ENCODE measurements around the gene ABCC2.
A peak's percentile ranks its signal among the peaks of the same experiment; 100 is the strongest.
"Not testable (repeated sequence)": the region's sequence is repeated elsewhere in the genome, so short reads cannot be mapped to it uniquely, and the experiment has no call there.

Gene ABCC2

GRCh38 chr10:99853655-99854054, 71.2 kb downstream of the ABCC2 start:
- DNase-seq (ENCODE audit: low read depth) = no peak

GRCh38 chr10:99854860-99855259, 72.4 kb downstream of the ABCC2 start:
- DNase-seq (ENCODE audit: low read depth) = no peak

GRCh38 chr10:99855479-99856071, 73.1 kb downstream of the ABCC2 start:
- no peak for DNase-seq (ENCODE audit: low read depth)

DNA sequence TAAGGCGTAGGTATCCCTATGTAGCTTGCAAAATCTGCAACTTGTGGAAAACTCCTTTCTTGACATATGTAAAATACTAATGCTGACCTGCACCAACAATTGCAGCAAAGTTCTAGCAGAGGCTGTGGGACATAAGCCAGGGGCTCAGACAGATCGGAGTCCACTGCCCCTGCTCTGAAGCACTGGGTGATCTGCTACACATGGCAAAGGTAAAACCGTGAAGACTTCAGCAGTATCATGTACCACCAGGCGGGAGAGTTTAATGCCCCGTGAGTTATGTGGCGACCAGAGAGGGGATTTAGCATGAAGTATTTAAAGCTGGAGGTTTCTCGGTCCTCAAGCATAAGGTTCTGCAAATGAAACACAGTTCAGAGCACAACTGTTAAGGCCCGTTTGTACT, 76.4 kb downstream of the ABCC2 start:
- no peak for DNase-seq (ENCODE audit: low read depth)

GRCh38 chr10:99859585-99859984, 77.1 kb downstream of the ABCC2 start:
- no peak for DNase-seq (ENCODE audit: low read depth)

GRCh38 chr10:99860466-99860865, 78.0 kb downstream of the ABCC2 start:
- no peak for DNase-seq (ENCODE audit: low read depth)

- not testable (repeated sequence) for DNase-seq (ENCODE audit: low read depth)
Observed at GRCh38 chr10:99863535-99864240, 81.2 kb downstream of the ABCC2 start.

- not testable (repeated sequence) for DNase-seq (ENCODE audit: low read depth)
Observed at GRCh38 chr10:99867250-99867649, 84.8 kb downstream of the ABCC2 start.

GRCh38 chr10:99869581-99870122, 87.2 kb downstream of the ABCC2 start:
- DNase-seq (ENCODE audit: low read depth) = no peak

DNA sequence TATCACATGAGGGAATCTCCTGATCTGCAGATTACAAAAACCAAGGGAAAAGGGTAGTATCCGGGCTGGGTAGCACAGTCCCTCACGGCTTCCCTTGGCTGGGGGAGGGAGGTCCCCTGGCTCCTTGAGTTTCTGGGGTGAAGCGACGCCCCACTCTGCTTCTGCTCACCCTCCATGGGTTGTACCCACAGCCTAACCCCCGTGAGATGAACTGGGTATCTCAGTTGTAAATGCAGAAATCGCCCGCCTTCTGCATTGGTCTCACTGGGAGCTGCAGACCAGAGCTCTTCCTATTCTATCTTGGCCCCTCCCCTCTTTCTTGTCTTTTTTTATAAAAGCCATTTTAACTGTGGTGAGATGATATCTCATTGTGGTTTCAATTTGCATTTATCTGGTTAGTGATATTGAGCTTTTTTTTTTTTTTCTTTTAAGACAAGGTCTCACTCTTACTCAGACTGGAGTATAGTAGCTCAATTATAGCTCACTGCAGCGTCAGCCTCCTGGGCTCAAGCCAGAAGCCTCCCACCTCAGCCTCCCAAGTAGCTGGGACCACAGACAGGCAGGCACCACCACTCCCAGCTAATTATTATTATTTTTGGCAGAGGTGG, 87.8 kb downstream of the ABCC2 start:
- DNase-seq (ENCODE audit: low read depth) = peak; percentile 45

DNA sequence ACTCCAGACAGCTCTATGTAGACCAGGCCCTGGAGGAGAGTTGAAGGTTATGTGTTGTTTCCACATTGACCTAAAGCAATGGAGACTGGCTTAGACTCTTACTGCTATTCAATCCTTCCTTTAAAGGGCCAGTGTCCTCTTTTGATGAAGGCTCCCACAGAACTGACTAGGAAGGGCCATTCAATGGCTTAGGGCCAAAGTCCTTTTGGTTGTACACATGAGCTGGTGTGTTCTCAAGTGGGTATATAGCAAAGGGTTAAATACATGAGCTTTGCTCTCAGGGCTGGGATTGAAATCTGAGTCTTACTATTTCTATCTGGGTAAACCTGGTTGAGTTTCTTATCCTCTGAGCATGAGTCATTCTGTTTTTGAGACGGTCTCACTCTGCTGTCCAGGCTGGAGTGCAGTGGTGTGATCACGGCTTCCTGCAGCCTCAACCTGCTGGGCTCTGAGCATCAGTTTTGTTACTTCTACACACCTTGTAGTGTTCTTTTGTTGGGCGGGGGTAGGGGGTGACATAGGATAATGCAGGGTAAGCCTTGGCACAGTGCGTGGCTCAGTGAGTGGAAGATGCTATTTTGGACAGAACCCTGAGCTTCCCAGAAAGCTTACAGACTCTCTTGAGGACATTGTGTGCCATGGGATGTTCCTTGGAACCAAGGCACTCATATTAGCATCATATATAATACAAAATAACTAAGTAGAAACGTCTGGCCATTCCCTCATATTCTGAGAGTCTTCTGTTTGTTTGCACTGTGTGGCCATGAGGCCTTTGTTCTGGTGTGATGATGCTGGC, 90.1 kb downstream of the ABCC2 start:
- DNase-seq (ENCODE audit: low read depth) = no peak

DNA sequence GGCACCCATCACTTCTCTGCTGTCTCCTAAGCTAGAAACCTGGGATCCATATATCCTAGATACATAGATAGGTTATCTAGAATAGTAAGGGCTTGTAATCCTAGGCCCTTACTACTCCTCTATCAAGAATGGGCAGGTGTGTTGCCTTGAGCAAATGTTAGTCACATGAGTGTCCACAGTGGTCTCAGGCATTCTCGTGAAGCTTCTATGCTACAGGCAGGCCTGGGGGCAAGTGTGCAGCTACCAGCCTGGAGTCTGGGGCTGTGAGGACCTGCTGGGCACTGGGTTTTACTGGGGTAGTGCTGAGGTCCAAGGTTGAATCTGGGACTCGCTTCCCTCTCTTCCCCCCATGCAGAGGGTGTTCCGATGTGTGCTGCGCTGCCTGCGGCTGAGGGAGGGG, 91.4 kb downstream of the ABCC2 start:
- DNase-seq (ENCODE audit: low read depth) = no peak

DNA sequence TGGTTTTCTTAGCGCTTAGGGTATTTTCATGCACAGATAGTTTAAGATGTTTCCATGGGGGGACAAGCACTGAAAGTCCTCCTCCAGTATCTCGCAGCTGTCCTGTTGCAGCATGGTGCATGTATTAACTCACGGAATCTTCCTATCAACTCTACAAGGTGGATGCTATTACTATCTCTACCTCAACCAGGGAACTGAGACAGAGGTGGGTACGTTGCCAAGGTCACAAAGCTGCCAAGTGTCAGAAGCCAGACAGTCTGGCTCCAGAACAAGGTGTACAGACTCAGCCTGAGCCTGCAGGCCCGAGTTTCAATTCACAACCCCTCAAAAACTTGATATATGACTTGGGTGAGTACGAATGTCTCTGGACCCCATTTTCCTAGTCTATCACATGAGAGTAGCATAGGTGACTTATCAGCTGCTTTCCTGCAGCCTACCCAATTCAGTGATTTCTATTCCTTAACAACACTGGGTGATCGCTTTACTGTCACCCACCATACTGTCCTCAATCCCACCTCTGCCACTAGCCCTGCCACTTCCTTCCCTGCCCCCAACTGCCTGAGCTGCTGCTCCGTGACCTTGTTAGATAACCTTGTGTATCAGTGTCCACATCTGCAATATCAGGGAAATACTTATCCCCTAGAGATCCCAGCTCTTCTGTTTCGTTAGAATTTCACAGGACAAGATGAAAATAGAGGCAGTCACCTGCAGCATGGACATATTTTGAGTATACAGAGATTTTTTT, 92.1 kb downstream of the ABCC2 start:
- no peak for DNase-seq (ENCODE audit: low read depth)

DNA sequence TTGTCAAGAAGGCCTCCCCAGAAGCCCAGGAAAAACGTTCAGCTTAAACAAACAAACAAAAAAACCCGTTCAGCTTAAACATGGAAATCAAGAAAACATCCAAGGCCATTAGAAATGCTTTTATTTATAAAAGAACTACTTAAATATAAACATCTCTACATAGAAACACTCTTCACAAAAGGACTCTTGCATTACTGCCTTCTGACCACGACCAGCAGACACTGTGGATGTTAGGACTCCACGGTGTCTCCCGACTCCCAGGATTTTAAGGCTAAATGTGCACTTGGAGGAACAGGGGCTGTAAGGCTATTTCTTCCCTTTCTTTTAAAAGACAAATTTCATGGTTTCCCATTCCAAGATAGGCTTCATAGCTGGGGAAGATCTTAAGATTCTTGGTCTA, 93.0 kb downstream of the ABCC2 start:
- DNase-seq (ENCODE audit: low read depth) = no peak

DNA sequence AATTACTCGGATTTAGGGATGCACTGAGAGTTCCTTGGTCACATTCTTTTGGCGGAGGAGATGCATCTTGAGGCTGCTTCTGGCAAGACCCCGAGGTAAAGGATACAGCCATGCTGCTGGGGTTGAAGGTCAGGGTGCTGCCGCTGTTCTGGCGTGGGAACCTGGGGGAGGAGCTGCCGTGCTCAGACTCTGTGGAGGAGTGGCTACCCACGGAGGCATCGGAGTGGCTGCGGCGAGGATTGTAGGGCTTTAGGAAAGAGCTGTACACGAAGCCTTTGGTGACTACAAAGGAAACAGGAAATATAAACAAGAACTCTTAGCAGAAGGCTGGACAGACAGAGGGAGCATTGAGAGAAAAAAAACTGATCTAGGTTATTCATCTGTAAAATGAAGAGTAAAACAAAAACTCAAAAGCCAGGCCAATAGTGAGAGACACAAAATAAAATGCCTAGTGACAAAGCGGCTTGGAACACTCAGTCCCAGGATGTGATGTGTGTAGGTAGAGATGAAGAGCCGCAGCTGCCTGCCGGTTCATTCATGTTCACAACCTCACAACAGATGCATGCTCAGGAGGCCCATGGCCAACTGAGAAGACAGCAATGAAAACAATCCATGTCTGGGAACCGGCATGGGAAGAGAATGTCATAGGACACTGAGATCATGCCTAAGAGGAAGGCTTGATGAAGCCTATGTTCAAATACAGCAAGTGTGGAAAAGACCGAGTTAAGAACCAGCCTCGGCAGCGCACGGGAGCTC, 97.8 kb downstream of the ABCC2 start:
- no peak for DNase-seq (ENCODE audit: low read depth)

- DNase-seq (ENCODE audit: low read depth) = no peak
Observed at GRCh38 chr10:99881371-99881770, 98.9 kb downstream of the ABCC2 start.

DNA sequence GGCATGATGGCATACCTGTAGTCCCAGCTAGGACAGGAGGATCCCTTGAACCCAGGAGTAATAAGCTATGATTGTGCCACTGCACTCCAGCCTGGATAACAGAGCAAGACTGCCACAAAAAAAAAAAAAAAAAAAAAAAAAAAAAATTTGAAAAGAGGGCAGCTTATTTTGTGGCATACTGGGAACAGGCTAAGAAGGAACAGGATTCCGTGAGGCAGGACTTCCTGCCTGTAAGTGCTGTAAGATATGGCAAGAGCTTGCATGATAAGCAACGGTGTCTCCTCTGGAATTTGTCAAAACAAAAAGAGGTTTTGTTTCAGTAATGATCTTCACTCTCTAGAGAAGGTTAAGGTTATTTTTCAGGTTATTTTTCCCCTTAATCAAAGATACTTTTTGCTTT, 101.1 kb downstream of the ABCC2 start:
- DNase-seq (ENCODE audit: low read depth) = no peak

- no peak for DNase-seq (ENCODE audit: low read depth)
Observed at GRCh38 chr10:99888622-99889021, 106.2 kb downstream of the ABCC2 start.

DNA sequence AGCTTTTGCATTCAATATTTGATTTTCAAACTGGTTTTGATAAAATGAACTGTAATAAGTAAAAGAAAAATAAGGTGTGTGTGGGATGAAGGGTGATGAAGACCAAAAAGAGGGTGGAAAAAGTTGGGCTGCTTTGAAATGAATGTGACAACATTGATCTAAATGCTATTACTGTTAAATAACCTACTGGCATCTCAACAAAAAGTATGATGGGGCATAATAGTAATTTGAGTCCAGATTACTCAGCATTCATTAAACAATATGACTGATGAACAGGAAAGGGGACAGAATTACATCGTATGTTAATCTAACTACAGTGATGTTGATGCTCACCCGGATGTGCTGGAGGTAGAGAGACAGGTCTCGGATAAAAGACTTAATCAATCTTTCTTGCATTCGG, 112.2 kb downstream of the ABCC2 start:
- DNase-seq (ENCODE audit: low read depth) = no peak

- not testable (repeated sequence) for DNase-seq (ENCODE audit: low read depth)
Observed at GRCh38 chr10:99895066-99895465, 112.6 kb downstream of the ABCC2 start.

DNA sequence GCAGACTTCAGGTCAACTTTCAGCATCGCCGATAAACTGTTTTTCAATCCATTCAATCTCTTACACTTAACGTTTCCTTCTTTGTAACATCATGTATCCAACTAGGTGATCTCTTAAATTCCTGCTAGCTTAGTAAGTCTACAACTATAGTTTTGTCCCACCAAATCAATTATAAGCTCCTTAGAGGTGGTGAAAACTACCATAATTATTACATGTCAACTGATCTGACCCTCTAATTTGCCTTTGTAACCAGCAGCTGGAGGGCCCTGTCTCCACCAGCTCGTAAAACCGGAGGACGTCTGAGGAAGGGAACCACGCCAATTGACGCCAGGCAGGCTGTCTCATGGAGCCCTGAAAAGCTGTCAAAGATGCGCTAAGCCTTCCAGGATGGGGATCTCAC, 113.4 kb downstream of the ABCC2 start:
- DNase-seq (ENCODE audit: low read depth) = no peak
